ENCODE data around the gene CTRB1.
"Not testable (repeated sequence)": the region's sequence is repeated elsewhere in the genome, so short reads cannot be mapped to it uniquely, and the experiment has no call there.

The CTRB1 gene

DNA sequence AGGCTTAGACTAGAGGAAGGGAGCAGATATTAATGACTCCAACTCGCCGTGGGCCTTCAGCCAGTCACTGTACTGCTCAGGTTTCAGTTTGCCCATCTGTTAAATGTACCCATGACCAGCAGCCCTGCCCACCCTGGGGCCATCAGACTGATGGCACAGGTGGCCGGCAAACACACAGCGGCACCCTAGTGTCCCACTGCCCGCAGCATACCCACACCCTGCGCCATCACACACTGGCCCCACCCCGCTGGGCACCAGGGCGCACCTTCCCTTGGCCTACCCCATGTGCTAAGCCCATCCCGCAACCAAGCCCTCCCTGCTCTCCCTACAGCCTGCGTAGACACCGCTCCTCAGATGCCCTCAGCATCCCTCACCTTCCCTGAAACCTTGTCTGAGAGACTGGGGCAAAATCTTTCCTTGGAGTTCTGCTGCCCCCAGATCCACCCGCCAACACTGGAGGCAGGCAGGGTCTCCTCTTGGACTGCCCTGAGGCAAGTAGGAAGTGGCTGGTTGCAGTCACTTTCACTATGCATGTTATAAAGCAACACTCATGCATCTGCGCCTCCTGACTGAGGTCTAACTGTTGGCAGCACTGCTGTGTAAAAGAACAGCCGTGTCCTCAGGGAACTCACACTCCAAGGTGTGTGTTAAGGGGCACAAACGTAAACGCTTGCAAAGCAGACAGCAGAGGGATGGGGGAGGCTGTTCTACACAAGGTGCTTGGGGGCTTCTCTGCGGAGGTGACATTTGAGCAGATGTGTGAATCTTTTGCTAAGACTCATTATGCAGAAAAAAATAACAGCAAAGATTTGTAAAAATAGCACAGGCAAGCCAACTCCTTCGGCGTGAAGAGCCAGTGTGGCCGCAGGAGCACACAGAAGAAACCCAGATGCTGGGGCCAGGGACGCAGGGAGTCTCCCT is 39.4 kb downstream of the CTRB1 start:
- DNase-seq, result no peak

- DNase-seq, result peak in 1 of 2 experiments; percentile 41
Observed at GRCh38 chr16:75258807-75259141, 40.0 kb downstream of the CTRB1 start.

DNA sequence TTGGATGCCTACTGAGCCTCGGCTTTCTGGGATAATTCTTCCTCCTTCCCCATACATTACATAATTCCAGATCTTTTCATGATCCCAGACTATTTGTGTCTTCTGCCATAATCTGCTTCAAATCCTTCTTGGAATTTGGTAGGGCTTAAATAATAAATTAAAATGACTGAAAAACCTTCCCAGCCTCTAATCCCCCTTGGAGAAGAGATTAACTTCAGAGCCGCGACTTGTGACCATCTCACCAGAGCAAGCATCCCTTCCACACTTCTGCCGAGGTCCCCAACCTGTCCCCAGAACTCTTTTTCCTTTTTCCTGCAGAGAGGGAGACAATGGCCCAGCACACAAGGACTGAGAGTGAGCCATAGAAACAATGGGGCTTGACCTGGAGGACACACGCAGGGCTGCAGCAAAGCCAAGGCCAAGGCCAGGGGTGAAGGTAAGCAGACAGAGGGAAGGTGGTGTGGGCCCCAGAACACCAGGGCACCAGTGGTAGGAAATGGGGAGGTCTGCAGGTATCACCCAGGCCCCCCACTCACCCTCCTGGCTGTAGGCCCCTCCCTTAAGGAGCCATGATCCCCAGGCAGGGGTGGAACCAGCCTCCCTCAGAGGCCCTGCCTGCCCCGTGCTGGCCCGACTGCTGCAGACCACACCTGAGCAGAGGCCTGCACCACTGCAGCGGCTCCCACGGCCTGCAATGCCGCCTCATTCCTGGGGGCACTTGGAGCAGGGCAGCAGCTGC is 42.2 kb downstream of the CTRB1 start:
- peak; percentile 40 to 73 for DNase-seq

DNA sequence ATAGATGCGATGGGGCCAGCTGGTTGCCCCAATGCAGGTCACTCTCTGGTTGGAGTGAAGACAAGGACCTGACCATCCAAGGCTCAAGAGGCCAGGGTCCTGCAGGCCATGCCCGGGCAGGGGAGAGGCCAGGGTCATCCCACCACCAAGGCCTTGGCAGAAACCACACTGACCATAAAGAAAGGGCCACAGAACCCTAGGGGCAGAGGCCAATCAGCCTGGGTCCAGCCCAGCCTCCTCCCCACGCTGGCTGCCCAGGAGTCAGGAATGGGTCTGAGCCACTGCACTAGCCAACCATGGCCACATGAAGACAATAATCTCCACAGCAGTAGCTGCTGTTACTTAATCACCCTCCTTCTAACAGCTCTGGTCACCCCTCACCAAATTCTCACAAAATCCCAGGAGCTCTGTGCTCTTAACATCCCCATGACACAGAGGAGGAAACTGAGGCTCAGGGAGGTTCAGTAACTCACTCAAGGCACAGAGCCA is 42.8 kb downstream of the CTRB1 start:
- no peak for DNase-seq

DNA sequence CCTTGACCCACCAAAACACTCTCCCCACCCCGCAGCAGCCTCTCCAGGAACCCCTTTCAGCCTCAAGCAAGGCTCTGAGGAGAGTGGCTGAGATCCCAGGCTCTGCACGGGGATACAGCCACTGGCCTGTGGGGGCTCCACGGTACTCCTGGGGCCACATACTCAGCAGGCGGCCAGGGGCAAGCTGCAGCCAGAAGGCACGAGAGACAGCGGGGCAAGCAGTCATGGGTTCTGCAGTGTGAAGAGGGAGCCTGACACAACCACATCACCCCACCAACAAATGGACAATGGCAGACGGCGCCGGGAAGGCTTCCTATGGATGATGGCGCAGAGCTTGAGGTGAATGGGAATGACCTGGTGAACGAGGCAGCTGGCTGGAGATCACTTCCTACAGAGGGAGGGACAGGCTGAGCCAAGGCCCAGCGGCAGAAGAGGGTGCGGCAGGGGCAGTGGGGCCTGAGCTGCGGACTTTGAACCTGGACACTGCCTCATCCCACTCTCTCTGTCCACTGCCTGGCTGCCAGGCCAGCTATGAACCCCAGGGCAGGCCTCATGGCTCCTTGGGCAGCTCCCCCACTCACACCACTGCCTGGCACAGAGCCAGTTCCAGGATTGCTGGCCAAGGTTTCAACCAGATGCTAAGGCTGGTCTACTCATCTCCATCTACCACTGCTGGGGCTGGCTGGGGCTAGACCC is 43.5 kb downstream of the CTRB1 start:
- DNase-seq, result peak in 1 of 2 experiments; percentile 50

DNA sequence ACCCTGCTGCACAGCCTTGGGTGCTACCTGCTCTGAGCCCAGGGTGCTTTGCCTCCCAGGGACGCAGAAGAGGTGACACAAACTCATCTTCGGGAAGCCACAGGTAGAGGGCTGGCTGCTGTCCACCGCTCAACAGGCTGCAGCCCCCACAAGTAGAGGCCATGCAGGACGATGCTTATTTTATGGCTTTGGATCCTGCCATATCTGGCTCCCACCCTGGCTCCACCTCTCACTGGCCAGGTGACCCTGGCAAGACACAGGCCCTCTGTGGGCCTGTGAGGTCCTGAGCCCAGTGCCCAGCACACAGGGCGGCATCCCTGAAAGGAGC is 44.0 kb downstream of the CTRB1 start:
- DNase-seq, result no peak

DNA sequence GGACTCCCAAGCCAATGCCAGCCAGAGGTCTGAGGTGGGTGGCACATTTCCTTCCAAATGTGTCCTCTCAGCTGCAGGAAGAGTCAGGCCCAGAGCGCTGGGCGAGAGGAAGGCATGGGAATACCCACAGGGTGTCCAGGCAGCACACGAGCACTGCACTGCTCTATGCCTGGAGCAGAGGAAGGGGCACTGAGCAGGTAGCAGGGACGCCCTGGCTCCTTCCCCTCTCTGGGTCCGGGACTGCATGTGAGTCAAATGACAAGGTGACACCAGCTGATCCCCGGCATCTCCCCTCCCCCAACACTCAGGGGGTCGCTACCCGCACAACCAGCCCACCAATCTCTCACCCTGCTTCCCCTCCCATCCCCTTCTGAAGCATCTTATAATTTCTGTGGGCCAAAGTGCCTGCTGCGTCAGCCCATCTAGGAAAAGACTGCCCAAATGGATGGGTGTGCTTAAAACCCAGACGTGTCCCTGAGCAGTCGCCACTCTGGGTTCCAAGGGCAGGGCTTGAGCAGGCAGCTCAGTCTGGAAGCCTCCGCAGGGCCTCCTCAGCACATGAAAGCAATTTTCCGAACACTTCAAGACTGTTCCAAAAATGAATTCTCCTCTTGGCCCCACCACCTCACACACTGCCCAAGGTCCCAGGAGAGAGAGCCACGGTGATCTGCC is 44.6 kb downstream of the CTRB1 start:
- DNase-seq, result no peak

- DNase-seq, result peak in 1 of 2 experiments; percentile 46
Observed at GRCh38 chr16:75263963-75264445, 45.2 kb downstream of the CTRB1 start.

- DNase-seq, result peak; percentile 62 to 88
Observed at GRCh38 chr16:75264457-75264998, 45.7 kb downstream of the CTRB1 start.

GRCh38 chr16:75264999-75265910 is 46.5 kb downstream of the CTRB1 start:
- DNase-seq, result peak; percentile 52 to 77

DNA sequence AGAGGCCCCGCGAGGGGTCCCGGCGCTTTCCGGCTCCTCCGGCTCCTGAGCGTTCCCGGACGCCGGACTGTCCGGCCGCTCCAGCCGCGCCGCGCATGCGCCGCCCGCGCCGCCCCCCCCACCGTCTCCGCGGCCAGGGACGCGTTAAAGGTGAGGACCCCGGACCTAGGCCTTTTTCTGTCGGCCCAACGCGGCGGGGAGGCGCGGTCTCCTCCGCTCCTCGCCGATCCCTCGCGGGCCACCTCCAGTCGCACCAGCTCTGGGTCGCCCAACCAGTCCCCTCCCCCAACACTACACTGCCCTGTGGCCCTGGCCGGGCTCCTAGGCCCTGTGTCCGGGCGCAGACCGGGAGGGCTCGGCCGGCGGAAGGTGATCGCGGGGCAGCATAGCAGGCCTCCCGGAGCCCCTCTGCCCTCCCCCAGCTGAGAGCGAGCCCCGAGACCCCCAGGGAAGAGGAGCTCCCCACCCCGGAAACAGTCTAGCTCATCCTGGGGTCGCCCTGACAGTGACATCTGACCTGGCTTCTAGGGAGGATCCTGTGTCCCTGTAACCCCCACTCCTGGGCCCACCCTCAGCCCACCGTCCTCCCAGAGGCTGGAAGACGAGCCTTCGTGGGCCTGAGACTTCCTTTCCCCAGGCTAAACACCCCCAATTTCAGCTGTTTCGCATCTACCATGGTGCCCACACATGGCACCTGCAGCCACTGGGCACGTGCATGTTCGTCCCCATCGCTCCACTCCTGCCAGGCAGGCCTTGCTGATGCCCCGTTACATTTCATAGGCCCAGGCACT is 47.3 kb downstream of the CTRB1 start:
- DNase-seq, result peak; percentile 40 to 69

DNA sequence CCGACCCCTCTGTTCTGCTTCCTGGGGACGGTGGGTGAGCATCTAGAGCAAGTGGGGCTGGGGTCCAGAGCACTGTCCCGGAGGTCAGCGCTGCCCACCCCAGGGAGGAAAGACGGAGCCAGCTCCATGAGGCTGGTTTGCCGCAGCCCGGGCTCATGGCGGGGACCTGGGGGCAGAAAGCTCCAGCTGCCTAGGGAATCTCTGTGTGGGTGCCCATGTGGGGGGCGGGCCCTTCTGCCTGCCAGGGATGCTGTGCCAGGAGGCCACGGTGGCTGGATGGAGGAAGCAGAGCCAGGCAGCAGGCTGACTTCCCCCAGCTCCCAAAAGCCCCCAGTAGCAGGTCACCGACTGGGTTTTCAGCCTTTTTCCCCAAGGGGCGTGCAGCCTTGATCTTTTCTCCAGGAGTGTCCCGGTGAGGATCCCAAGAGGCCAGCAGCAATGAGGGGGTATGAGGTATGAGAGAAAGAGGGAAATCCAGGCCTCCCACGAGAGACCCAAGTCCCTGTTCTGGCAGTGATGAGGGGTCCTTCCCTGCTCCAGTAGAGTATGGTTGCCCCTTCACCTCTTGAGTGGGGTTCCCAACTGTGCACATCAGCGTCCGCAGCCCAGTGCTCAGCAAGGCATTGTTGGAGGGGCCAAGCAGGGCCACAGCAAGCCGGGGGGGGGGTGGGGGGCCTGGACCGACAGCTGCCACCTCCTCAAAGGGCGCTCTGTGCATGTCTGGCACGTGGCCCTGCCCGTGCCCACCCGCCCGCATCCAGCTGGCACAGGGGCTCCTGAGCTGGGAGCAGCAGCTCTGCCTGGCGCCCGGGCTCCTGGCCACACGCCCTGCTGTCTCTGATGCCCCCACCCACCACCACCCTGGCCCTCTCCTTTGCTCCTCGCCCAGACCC is 48.2 kb downstream of the CTRB1 start:
- DNase-seq, result peak; percentile 70 to 83

DNA sequence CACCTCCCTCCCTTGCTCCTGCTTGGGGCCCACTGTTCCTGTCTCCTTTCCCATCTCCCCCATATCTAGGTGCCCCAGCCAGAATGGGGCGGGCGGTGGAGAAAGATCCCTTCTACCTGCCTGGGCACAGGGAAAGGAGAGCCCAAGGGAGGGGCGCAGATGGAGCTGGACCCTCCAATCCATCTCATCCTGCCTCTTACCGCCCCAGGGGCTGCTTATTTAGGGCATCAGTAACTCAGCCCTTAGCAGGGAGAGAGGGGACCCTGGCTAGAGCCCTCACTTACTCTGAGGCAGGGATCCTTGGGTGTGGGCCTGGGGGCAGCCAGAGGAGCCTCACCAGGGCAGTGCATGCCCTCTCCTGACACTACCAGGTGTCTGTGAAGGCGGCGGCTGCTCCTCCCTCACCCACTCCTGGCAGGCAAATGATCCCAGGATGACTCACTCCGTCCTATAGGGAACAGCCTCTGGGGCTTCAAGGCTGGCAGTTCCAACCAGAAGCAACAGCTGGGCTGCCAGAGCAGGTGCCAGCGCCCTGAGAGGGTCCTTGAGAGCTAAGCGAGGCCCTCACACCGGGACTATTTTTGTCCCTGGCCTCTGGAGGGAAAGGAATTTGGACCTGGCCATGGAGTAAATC is 49.0 kb downstream of the CTRB1 start:
- DNase-seq, result peak; percentile 98 to 99

GRCh38 chr16:75269358-75269757 is 50.6 kb downstream of the CTRB1 start:
- DNase-seq, result not testable (repeated sequence)

DNA sequence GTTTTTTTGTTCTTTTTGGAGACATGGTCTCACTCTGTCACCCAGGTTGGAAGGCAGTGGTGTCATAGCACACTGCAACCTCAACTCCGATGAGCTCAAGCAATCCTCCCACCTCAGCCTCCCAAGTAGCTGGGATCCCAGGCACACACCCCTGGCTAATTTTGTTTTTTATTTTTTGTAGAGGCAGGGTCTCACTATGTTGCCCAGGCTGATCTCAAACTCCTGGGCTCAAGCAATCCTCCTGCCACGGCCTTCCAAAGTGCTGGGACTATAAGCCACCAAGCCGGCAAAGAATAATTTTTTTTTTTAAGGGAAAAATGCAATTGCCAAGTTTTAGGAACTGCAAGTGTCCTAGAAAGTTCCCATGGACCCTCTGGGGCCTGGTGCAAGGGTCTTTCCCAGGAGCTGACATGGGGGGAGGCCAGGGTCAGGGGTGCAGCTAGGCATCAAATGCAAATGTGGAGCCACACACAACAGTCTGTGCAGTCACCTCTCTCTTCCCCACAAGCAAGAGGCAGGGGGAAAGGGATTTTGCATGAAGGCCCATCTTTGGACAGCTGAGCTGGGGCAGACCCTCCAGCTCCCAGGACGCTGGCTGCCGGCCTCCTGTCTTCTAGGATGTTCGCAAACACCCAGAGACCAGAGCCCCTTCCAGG is 52.8 kb downstream of the CTRB1 start:
- no peak for DNase-seq

DNA sequence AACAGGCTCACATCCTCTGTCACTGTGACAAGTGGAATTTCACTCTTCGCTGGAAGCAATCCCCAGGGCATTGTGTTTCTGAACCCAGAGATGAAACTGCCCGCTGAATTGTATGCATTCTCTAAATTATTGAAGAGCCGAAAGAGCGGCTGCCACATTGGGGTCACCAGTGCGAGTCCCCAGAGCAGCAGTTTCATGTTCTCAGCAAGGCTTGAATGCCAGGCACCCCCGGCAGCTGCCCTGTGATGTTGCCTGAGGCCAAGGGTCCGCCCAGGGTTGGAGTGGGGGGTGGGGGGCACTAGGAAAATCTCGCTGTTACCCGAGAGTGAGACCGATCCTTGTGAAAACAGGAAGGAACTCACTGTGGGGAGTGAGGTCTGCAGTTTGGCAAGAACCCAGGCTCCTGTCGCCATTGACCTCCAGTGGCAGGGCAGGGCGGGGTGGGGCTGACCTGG is 53.3 kb downstream of the CTRB1 start:
- DNase-seq, result no peak

- not testable (repeated sequence) for DNase-seq
Observed at GRCh38 chr16:75272629-75273028, 53.8 kb downstream of the CTRB1 start.
